PFSK-1 (cell line): Measurements from ENCODE around the gene WDR82.

ENCODE experiments used
- FOXP2 ChIP-seq: optimal IDR thresholded peaks from 2 replicates; pipeline ENCODE3; 2011; ENCODE audit warnings: borderline replicate concordance, control low read depth, inconsistent platforms; ENCODE audit not compliant: insufficient read depth; ENCODE audit errors: extremely low read length, extremely low read depth
- POLR2AphosphoS5 ChIP-seq: IDR thresholded peaks from 2 replicates; pipeline ENCODE4 v1.6.1; 2012; ENCODE audit warnings: low read depth, mild to moderate bottlenecking, control low read depth, low read length, moderate library complexity
- REST ChIP-seq, 2 experiments: IDR thresholded peaks; 2 replicates each; pipeline versions ENCODE4 v1.6.1 to v1.8.0; 2011 to 2012; ENCODE audit warnings: low read depth in 2 of 2, low read length in 2 of 2, control low read depth in 1 of 2, inconsistent platforms in 1 of 2, mild to moderate bottlenecking in 1 of 2, moderate library complexity in 1 of 2; ENCODE audit not compliant: insufficient read depth in 1 of 2
- SIN3A ChIP-seq: IDR thresholded peaks from 2 replicates; pipeline ENCODE4 v1.6.1; 2012; ENCODE audit warnings: mild to moderate bottlenecking, low read length, moderate library complexity, borderline replicate concordance; ENCODE audit not compliant: insufficient read depth
- TAF1 ChIP-seq: IDR thresholded peaks from 2 replicates; pipeline ENCODE4 v1.6.1; 2012; ENCODE audit warnings: low read length, control low read depth, borderline replicate concordance; ENCODE audit not compliant: insufficient read depth

WDR82 gene

DNA sequence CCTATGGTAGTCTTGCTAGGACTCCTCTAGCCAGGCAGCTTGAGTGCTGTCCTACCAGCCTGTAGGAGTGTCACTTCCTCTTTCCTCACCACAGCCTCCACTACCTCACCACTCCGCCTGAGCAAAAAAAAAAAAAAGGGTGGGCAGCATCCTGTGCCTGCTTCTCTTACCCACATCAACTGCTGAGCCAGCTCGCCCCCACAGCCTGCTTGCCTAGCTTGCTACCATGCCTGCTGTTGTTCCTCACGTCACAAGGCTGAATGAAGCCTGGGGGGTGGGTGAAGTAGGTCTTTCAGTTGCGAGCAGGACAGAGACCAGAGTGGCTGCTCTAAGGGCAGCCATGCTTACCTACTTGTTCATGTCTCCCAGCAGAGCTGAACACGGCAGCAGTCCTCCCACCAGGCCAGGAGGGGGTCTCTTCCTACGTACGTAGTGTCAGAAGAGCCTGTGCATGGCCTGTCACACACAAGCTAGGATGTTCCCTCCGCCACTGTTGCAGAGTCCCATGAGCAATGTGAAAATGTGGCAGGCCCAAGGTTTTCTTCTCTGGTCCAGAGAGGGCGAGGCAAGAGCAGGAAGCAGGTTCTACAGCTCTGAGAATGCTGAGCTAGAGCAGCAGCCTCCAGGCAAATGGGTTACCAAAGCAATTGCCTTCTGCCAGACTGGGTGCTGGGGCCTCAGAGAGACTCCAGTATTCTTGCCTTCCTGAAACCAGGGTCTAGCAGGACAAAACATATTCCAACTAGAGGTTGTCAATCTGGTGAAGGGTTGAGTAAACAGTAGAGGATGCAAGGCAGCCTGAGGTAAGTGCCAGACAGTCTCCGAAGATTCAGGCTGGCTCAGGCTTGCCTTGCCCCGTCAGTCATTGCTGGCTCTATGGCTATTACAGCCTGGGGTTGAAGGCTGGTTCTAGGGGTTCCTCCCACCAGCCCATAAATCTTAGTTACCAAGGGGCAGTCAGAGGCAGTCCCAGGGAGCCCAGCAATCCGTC lies 24.8 kb downstream of the WDR82 start:
- no peak; the same call in 1 of the 2 replicates for TF ChIP-seq POLR2AphosphoS5
- TF ChIP-seq REST (IDR thresholded peaks at IDR 0.05; ENCODE audit: insufficient read depth in 1 of 2, low read depth in 2 of 2, low read length in 2 of 2): no peak
- no peak for TF ChIP-seq TAF1
- no peak for TF ChIP-seq SIN3A
- TF ChIP-seq FOXP2: no peak

DNA sequence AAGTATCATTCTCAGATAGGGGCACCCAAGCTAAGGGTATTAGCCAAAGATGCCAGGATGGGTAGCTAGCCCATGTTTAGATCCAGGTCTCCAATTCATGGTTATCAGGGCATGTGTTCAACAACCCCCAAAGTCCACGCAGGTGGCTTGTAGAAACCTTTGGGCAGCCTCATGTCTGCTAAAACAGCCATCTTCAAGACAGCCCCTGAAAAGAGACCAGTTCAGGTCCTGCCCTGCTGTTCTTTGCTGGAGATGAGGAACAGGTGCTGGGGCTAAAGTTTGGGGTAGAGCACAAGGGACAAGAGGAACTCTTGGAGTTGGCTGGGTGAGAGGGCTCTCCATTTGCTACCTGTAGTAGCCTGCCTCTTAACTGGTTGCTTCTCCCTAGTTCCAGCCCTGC lies 28.3 kb downstream of the WDR82 start:
- TF ChIP-seq POLR2AphosphoS5: no peak; the same call in 1 of the 2 replicates

DNA sequence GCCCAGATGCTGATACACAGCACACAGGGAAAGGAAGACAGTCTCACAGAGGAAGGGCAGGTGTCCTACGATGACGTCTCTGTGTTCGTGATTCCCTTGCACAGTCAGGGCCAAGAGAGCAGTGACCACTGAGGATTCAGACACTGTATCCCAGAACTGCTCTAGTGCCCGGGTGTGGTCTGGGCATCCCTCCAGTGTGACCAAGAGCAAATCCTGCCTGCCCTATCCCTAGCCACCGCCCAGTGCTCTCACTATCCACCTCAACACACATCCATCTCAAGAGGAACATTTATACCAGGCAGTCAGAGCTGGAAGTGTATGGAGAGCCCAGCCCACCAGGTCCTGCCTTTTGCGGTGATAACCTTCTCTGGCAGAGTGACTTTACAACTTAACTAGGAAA lies 28.8 kb downstream of the WDR82 start:
- TF ChIP-seq TAF1 (no peak), POLR2AphosphoS5 (no peak), SIN3A (no peak), FOXP2 (no peak), REST (IDR thresholded peaks at IDR 0.05; ENCODE audit: insufficient read depth in 1 of 2, low read depth in 2 of 2, low read length in 2 of 2) (no peak)

GRCh38 chr3:52248816-52249547 lies 29.5 kb downstream of the WDR82 start:
- no peak for TF ChIP-seq FOXP2
- TF ChIP-seq POLR2AphosphoS5: no peak
- TF ChIP-seq SIN3A: no peak
- TF ChIP-seq REST (IDR thresholded peaks at IDR 0.05; ENCODE audit: insufficient read depth in 1 of 2, low read depth in 2 of 2, low read length in 2 of 2): no peak

GRCh38 chr3:52248165-52248541 lies 30.3 kb downstream of the WDR82 start:
- no peak for TF ChIP-seq TAF1
- no peak for TF ChIP-seq POLR2AphosphoS5
- no peak for TF ChIP-seq FOXP2
- no peak for TF ChIP-seq SIN3A
- no peak for TF ChIP-seq REST (IDR thresholded peaks at IDR 0.05; ENCODE audit: insufficient read depth in 1 of 2, low read depth in 2 of 2, low read length in 2 of 2)
